WTC11 (cell line): ENCODE results near the gene VTI1A. TPM values are rescaled to one million over a fixed set of nuclear protein-coding genes. Genes with fewer than 3 reads are reported as not detected.

Source experiments
- ATAC-seq: fragments of 200-7000 bp; cut with Tn5 transposase; 2 replicates; pipeline ENCODE4 v1.10.0; 2021; ENCODE audit warnings: mild to moderate bottlenecking, moderate library complexity
- CTCF ChIA-PET: fragments of 300-600 bp; sonication (Branson Sonifier 250); formaldehyde crosslinking; loops from one replicate; lab custom pipeline; 2021; ENCODE audit warnings: antibody characterized with exemption; lab: Charles Lee
- POLR2A ChIA-PET: fragments of 350-600 bp; sonication (Branson Sonifier 250); formaldehyde crosslinking; loops from one replicate; lab custom pipeline; 2021; ENCODE audit warnings: antibody characterized with exemption; lab: Charles Lee
- DNase-seq: peaks from one replicate; pipeline ENCODE4 v3.0.0; 2021; ENCODE audit warnings: low spot score
- H3K27ac Mint-ChIP-seq: 2 replicates; pipeline ENCODE4 v1.8.0; 2021; ENCODE audit warnings: mixed read lengths
- H3K27me3 Mint-ChIP-seq: 2 replicates; pipeline ENCODE4 v1.8.0; 2021; ENCODE audit warnings: low read depth, mild to moderate bottlenecking, moderate library complexity, mixed read lengths
- H3K36me3 Mint-ChIP-seq: 2 replicates; pipeline ENCODE4 v1.8.0; 2021; ENCODE audit warnings: mixed read lengths
- H3K4me1 Mint-ChIP-seq: 2 replicates; pipeline ENCODE4 v1.8.0; 2022; ENCODE audit warnings: mixed read lengths
- H3K4me3 Mint-ChIP-seq: 2 replicates; pipeline ENCODE4 v1.8.0; 2021; ENCODE audit warnings: mild to moderate bottlenecking, moderate library complexity, mixed read lengths
- H3K9me3 Mint-ChIP-seq: 2 replicates; pipeline ENCODE4 v1.8.0; 2021; ENCODE audit warnings: mixed read lengths
- ARID4B ChIP-seq: sonication (generic); formaldehyde crosslinking; IDR thresholded peaks from 2 replicates; pipeline ENCODE4 v1.8.0; 2023; ENCODE audit warnings: missing genetic modification reagents, mild to moderate bottlenecking, borderline replicate concordance
- CREM ChIP-seq: sonication (generic); formaldehyde crosslinking; IDR thresholded peaks from 2 replicates; pipeline ENCODE4 v1.8.1; 2022; ENCODE audit warnings: mild to moderate bottlenecking, missing genetic modification reagents, moderate library complexity
- CTCF ChIP-seq: fragments of 200-600 bp; IDR thresholded peaks from 2 replicates; pipeline ENCODE4 v1.8.0; 2022; ENCODE audit warnings: antibody characterized with exemption
- E2F5 ChIP-seq: sonication (generic); formaldehyde crosslinking; IDR thresholded peaks from 2 replicates; pipeline ENCODE4 v1.8.1; 2022; ENCODE audit warnings: mild to moderate bottlenecking, moderate library complexity, missing genetic modification reagents
- GABPB1 ChIP-seq: sonication (generic); formaldehyde crosslinking; IDR thresholded peaks from 2 replicates; pipeline ENCODE4 v1.8.1; 2023; ENCODE audit warnings: mild to moderate bottlenecking, missing genetic modification reagents
- GTF2I ChIP-seq: fragments of 250-450 bp; sonication (Bioruptor Pico); conservative IDR thresholded peaks from 2 replicates; pipeline ENCODE4 v1.4.0; 2021; ENCODE audit warnings: mild to moderate bottlenecking
- JAZF1 ChIP-seq: fragments of 250-450 bp; sonication (Bioruptor Pico); IDR thresholded peaks from 2 replicates; pipeline ENCODE4 v1.9.0; 2021; ENCODE audit warnings: moderate library complexity, mild to moderate bottlenecking, inconsistent platforms
- MAX ChIP-seq: sonication (generic); formaldehyde crosslinking; IDR thresholded peaks from 2 replicates; pipeline ENCODE4 v1.8.0; 2022; ENCODE audit warnings: mild to moderate bottlenecking, missing genetic modification reagents
- MYBL2 ChIP-seq: sonication (generic); formaldehyde crosslinking; IDR thresholded peaks from 2 replicates; pipeline ENCODE4 v1.8.1; 2023; ENCODE audit warnings: mild to moderate bottlenecking, moderate library complexity, missing genetic modification reagents
- NFE2L1 ChIP-seq: sonication (generic); formaldehyde crosslinking; IDR thresholded peaks from 2 replicates; pipeline ENCODE4 v1.8.1; 2023; ENCODE audit warnings: missing genetic modification reagents
- NR1H2 ChIP-seq: sonication (generic); formaldehyde crosslinking; IDR thresholded peaks from 2 replicates; pipeline ENCODE4 v1.9.0; 2021; ENCODE audit warnings: mild to moderate bottlenecking, moderate library complexity, missing genetic modification reagents
- SMAD3 ChIP-seq: sonication (generic); formaldehyde crosslinking; IDR thresholded peaks from 2 replicates; pipeline ENCODE4 v1.8.0; 2022; ENCODE audit warnings: missing genetic modification reagents, mild to moderate bottlenecking, borderline replicate concordance
- ZBTB21 ChIP-seq: sonication (generic); formaldehyde crosslinking; IDR thresholded peaks from 2 replicates; pipeline ENCODE4 v1.8.1; 2023; ENCODE audit warnings: mild to moderate bottlenecking, missing genetic modification reagents, borderline replicate concordance
- ZNF219 ChIP-seq: sonication (generic); formaldehyde crosslinking; IDR thresholded peaks from 2 replicates; pipeline ENCODE4 v1.8.0; 2023; ENCODE audit warnings: missing genetic modification reagents, mild to moderate bottlenecking, borderline replicate concordance
- ZNF232 ChIP-seq: sonication (generic); formaldehyde crosslinking; IDR thresholded peaks from 2 replicates; pipeline ENCODE4 v1.8.0; 2022; ENCODE audit warnings: mild to moderate bottlenecking, missing genetic modification reagents
- total RNA-seq: library from RNA; stranded (reverse); gene quantifications from 3 replicates; pipeline ENCODE4 v1.2.3, GENCODE V29; 2021
- TF ChIP-seq, protein P1 (sequence below): sonication (generic); formaldehyde crosslinking; IDR thresholded peaks from 2 replicates; pipeline ENCODE4 v1.8.1; 2023; ENCODE audit warnings: mild to moderate bottlenecking, missing genetic modification reagents
- TF ChIP-seq, protein P2 (sequence below): sonication (generic); formaldehyde crosslinking; IDR thresholded peaks from 2 replicates; pipeline ENCODE4 v1.8.1; 2023; ENCODE audit warnings: mild to moderate bottlenecking, missing genetic modification reagents, borderline replicate concordance
- TF ChIP-seq, protein P3 (sequence below): sonication (generic); formaldehyde crosslinking; IDR thresholded peaks from 2 replicates; pipeline ENCODE4 v1.8.0; 2023; ENCODE audit warnings: mild to moderate bottlenecking, missing genetic modification reagents

The VTI1A gene
- total RNA-seq, 1 experiment from 2014 or later: 20.1 TPM

- TF ChIP-seq GTF2I (CRISPR knock-in tag) (no peak), ZNF232 (CRISPR knock-in tag) (no peak), CREM (CRISPR knock-in tag) (no peak), MYBL2 (CRISPR knock-in tag) (no peak), JAZF1 (CRISPR knock-in tag) (no peak), ARID4B (CRISPR knock-in tag) (no peak), CTCF (no peak), GABPB1 (CRISPR knock-in tag) (no peak)
- TF ChIP-seq, protein P1, sequence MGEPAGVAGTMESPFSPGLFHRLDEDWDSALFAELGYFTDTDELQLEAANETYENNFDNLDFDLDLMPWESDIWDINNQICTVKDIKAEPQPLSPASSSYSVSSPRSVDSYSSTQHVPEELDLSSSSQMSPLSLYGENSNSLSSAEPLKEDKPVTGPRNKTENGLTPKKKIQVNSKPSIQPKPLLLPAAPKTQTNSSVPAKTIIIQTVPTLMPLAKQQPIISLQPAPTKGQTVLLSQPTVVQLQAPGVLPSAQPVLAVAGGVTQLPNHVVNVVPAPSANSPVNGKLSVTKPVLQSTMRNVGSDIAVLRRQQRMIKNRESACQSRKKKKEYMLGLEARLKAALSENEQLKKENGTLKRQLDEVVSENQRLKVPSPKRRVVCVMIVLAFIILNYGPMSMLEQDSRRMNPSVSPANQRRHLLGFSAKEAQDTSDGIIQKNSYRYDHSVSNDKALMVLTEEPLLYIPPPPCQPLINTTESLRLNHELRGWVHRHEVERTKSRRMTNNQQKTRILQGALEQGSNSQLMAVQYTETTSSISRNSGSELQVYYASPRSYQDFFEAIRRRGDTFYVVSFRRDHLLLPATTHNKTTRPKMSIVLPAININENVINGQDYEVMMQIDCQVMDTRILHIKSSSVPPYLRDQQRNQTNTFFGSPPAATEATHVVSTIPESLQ (CRISPR knock-in tag): no peak
Measured at GRCh38 chr10:112475575-112476218, 28.7 kb downstream of the VTI1A start (continued).

GRCh38 chr10:112481602-112482001, 34.6 kb downstream of the VTI1A start:
- TF ChIP-seq, protein P2, sequence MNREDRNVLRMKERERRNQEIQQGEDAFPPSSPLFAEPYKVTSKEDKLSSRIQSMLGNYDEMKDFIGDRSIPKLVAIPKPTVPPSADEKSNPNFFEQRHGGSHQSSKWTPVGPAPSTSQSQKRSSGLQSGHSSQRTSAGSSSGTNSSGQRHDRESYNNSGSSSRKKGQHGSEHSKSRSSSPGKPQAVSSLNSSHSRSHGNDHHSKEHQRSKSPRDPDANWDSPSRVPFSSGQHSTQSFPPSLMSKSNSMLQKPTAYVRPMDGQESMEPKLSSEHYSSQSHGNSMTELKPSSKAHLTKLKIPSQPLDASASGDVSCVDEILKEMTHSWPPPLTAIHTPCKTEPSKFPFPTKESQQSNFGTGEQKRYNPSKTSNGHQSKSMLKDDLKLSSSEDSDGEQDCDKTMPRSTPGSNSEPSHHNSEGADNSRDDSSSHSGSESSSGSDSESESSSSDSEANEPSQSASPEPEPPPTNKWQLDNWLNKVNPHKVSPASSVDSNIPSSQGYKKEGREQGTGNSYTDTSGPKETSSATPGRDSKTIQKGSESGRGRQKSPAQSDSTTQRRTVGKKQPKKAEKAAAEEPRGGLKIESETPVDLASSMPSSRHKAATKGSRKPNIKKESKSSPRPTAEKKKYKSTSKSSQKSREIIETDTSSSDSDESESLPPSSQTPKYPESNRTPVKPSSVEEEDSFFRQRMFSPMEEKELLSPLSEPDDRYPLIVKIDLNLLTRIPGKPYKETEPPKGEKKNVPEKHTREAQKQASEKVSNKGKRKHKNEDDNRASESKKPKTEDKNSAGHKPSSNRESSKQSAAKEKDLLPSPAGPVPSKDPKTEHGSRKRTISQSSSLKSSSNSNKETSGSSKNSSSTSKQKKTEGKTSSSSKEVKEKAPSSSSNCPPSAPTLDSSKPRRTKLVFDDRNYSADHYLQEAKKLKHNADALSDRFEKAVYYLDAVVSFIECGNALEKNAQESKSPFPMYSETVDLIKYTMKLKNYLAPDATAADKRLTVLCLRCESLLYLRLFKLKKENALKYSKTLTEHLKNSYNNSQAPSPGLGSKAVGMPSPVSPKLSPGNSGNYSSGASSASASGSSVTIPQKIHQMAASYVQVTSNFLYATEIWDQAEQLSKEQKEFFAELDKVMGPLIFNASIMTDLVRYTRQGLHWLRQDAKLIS (CRISPR knock-in tag): no peak
- TF ChIP-seq, protein P3, sequence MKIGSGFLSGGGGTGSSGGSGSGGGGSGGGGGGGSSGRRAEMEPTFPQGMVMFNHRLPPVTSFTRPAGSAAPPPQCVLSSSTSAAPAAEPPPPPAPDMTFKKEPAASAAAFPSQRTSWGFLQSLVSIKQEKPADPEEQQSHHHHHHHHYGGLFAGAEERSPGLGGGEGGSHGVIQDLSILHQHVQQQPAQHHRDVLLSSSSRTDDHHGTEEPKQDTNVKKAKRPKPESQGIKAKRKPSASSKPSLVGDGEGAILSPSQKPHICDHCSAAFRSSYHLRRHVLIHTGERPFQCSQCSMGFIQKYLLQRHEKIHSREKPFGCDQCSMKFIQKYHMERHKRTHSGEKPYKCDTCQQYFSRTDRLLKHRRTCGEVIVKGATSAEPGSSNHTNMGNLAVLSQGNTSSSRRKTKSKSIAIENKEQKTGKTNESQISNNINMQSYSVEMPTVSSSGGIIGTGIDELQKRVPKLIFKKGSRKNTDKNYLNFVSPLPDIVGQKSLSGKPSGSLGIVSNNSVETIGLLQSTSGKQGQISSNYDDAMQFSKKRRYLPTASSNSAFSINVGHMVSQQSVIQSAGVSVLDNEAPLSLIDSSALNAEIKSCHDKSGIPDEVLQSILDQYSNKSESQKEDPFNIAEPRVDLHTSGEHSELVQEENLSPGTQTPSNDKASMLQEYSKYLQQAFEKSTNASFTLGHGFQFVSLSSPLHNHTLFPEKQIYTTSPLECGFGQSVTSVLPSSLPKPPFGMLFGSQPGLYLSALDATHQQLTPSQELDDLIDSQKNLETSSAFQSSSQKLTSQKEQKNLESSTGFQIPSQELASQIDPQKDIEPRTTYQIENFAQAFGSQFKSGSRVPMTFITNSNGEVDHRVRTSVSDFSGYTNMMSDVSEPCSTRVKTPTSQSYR (CRISPR knock-in tag): no peak
- TF ChIP-seq MAX (CRISPR knock-in tag) (no peak), MYBL2 (CRISPR knock-in tag) (no peak), ZNF219 (CRISPR knock-in tag) (no peak), E2F5 (CRISPR knock-in tag) (no peak), ZNF232 (CRISPR knock-in tag) (no peak), NFE2L1 (CRISPR knock-in tag) (no peak), NR1H2 (CRISPR knock-in tag) (no peak), SMAD3 (CRISPR knock-in tag) (no peak), ZBTB21 (CRISPR knock-in tag) (no peak)
- Mint-ChIP-seq H3K9me3 (no peaks in the 10 kb centered on the region), H3K4me3 (no peak overlapping the region), H3K36me3 (no peaks in the 10 kb centered on the region), H3K4me1 (no peaks in the 10 kb centered on the region), H3K27me3 (no peaks in the 10 kb centered on the region), H3K27ac (no peak overlapping the region)
- ChIA-PET CTCF (interaction anchor here (2.2 kb wide), 1 partner anchor 10 kb away, joined by 17 read pairs; no protein-coding TSS in a partner anchor), POLR2A (no interaction called here)
- no peak for ATAC-seq
- no peak for DNase-seq
